Measurements from ENCODE around the gene BCAS3. TPM values are rescaled to one million over a fixed set of nuclear protein-coding genes. Genes with fewer than 3 reads are reported as not detected.
"Not testable (repeated sequence)": the region's sequence is repeated elsewhere in the genome, so short reads cannot be mapped to it uniquely, and the experiment has no call there.

BCAS3 gene
- polyA plus RNA-seq, 6 donors from 2014 or later: 22.0 to 38.9 (median 24.5) TPM

- peaks cover 0 to 4% (median 0%) of the 10 kb centered on the region in 7 donors for H3K9me3 Mint-ChIP-seq
- ATAC-seq (ENCODE audit: low read depth in 2 of 2) (no peak), DNase-seq (no peak)
- no peak overlapping the region for H3K4me3 Mint-ChIP-seq
- H3K27me3 Mint-ChIP-seq: peaks cover 52 to 91% (median 82%) of the 10 kb centered on the region in 3 donors
- no peak overlapping the region for H3K27ac Mint-ChIP-seq
- H3K36me3 Mint-ChIP-seq: no peaks in the 10 kb centered on the region
- H3K4me1 Mint-ChIP-seq: peaks cover 0 to 6% (median 5%) of the 10 kb centered on the region in 3 donors
These were observed 742.4 kb downstream of the BCAS3 start for GRCh38 chr17:61420052-61420451.

GRCh38 chr17:61420745-61421398, 743.2 kb downstream of the BCAS3 start:
- no peak overlapping the region for H3K27ac Mint-ChIP-seq
- DNase-seq (no peak), ATAC-seq (ENCODE audit: low read depth in 2 of 2) (no peak)
- H3K4me1 Mint-ChIP-seq: peaks cover 0 to 6% (median 5%) of the 10 kb centered on the region in 3 donors
- no peaks in the 10 kb centered on the region for H3K36me3 Mint-ChIP-seq
- peaks cover 0 to 4% (median 0%) of the 10 kb centered on the region in 7 donors for H3K9me3 Mint-ChIP-seq
- H3K4me3 Mint-ChIP-seq: no peak overlapping the region
- peaks cover 50 to 89% (median 87%) of the 10 kb centered on the region in 3 donors for H3K27me3 Mint-ChIP-seq

GRCh38 chr17:61421460-61421859, 743.8 kb downstream of the BCAS3 start:
- DNase-seq: no peak
- H3K4me1 Mint-ChIP-seq: peaks cover 0 to 5% (median 2%) of the 10 kb centered on the region in 3 donors
- peaks cover 45 to 90% (median 84%) of the 10 kb centered on the region in 3 donors for H3K27me3 Mint-ChIP-seq
- no peak overlapping the region for H3K27ac Mint-ChIP-seq
- ATAC-seq (ENCODE audit: low read depth in 2 of 2): no peak
- no peak overlapping the region for H3K4me3 Mint-ChIP-seq
- peaks cover 0 to 4% (median 0%) of the 10 kb centered on the region in 7 donors for H3K9me3 Mint-ChIP-seq
- H3K36me3 Mint-ChIP-seq: no peaks in the 10 kb centered on the region

GRCh38 chr17:61422116-61422799, 744.6 kb downstream of the BCAS3 start:
- peaks cover 46 to 90% (median 77%) of the 10 kb centered on the region in 3 donors for H3K27me3 Mint-ChIP-seq
- peaks cover 0 to 4% (median 0%) of the 10 kb centered on the region in 7 donors for H3K9me3 Mint-ChIP-seq
- DNase-seq: no peak
- ATAC-seq (ENCODE audit: low read depth in 2 of 2): no peak
- H3K36me3 Mint-ChIP-seq: no peaks in the 10 kb centered on the region
- H3K4me1 Mint-ChIP-seq: no peaks in the 10 kb centered on the region
- no peak overlapping the region for H3K27ac Mint-ChIP-seq
- no peak overlapping the region for H3K4me3 Mint-ChIP-seq

- no peak for ATAC-seq (ENCODE audit: low read depth in 2 of 2)
- no peak for DNase-seq
- Mint-ChIP-seq H3K4me1 (no peaks in the 10 kb centered on the region), H3K36me3 (no peaks in the 10 kb centered on the region), H3K27ac (peak overlapping the region in 1 of 6 donors; percentile 55), H3K27me3 (peaks cover 51 to 92% (median 76%) of the 10 kb centered on the region in 3 donors), H3K9me3 (peaks cover 0 to 6% (median 0%) of the 10 kb centered on the region in 7 donors), H3K4me3 (no peak overlapping the region)
These were observed 745.2 kb downstream of the BCAS3 start for GRCh38 chr17:61422869-61423268.

- DNase-seq: no peak
- no peak overlapping the region for H3K27ac Mint-ChIP-seq
- H3K9me3 Mint-ChIP-seq: peaks cover 0 to 9% (median 0%) of the 10 kb centered on the region in 7 donors
- H3K36me3 Mint-ChIP-seq: no peaks in the 10 kb centered on the region
- peaks cover 43 to 80% (median 66%) of the 10 kb centered on the region in 3 donors for H3K27me3 Mint-ChIP-seq
- peak overlapping the region in 1 of 8 donors; percentile 41 for H3K4me3 Mint-ChIP-seq
- no peak for ATAC-seq (ENCODE audit: low read depth in 2 of 2)
- no peaks in the 10 kb centered on the region for H3K4me1 Mint-ChIP-seq
These were observed 746.5 kb downstream of the BCAS3 start for GRCh38 chr17:61423967-61424649.

- Mint-ChIP-seq H3K36me3 (no peaks in the 10 kb centered on the region), H3K27ac (no peak overlapping the region), H3K4me3 (peak overlapping the region in 1 of 8 donors; percentile 33), H3K27me3 (peaks cover 31 to 62% (median 48%) of the 10 kb centered on the region in 3 donors), H3K9me3 (peaks cover 0 to 9% (median 0%) of the 10 kb centered on the region in 7 donors), H3K4me1 (no peaks in the 10 kb centered on the region)
- ATAC-seq (ENCODE audit: low read depth in 2 of 2): no peak
- no peak for DNase-seq
These were observed 748.2 kb downstream of the BCAS3 start for GRCh38 chr17:61425682-61426481.

GRCh38 chr17:61426482-61427304, 749.0 kb downstream of the BCAS3 start:
- no peaks in the 10 kb centered on the region for H3K4me1 Mint-ChIP-seq
- H3K9me3 Mint-ChIP-seq: peaks cover 0 to 9% (median 0%) of the 10 kb centered on the region in 7 donors
- H3K36me3 Mint-ChIP-seq: no peaks in the 10 kb centered on the region
- ATAC-seq (ENCODE audit: low read depth in 2 of 2): no peak
- peaks cover 32 to 61% (median 46%) of the 10 kb centered on the region in 3 donors for H3K27me3 Mint-ChIP-seq
- H3K4me3 Mint-ChIP-seq: peak overlapping the region in 1 of 8 donors; percentile 33
- DNase-seq: no peak
- H3K27ac Mint-ChIP-seq: no peak overlapping the region

GRCh38 chr17:61427567-61427966, 749.9 kb downstream of the BCAS3 start:
- Mint-ChIP-seq H3K27me3 (peaks cover 31 to 57% (median 42%) of the 10 kb centered on the region in 3 donors), H3K27ac (no peak overlapping the region), H3K36me3 (no peaks in the 10 kb centered on the region), H3K4me1 (no peaks in the 10 kb centered on the region), H3K4me3 (no peak overlapping the region), H3K9me3 (peaks cover 0 to 9% (median 0%) of the 10 kb centered on the region in 7 donors)
- DNase-seq (no peak), ATAC-seq (ENCODE audit: low read depth in 2 of 2) (no peak)

GRCh38 chr17:61429274-61429673, 751.6 kb downstream of the BCAS3 start:
- ATAC-seq (ENCODE audit: low read depth in 2 of 2) (no peak), DNase-seq (no peak)
- Mint-ChIP-seq H3K27ac (no peak overlapping the region), H3K4me1 (no peaks in the 10 kb centered on the region), H3K9me3 (peaks cover 0 to 11% (median under 1%) of the 10 kb centered on the region in 7 donors), H3K36me3 (peaks cover 0 to 1% of the 10 kb centered on the region in 2 donors), H3K27me3 (peaks cover 33 to 60% (median 34%) of the 10 kb centered on the region in 3 donors), H3K4me3 (no peak overlapping the region)

GRCh38 chr17:61429831-61430230, 752.2 kb downstream of the BCAS3 start:
- DNase-seq; ATAC-seq (ENCODE audit: low read depth in 2 of 2); H3K4me3 Mint-ChIP-seq; H3K36me3 Mint-ChIP-seq; H3K4me1 Mint-ChIP-seq; H3K27ac Mint-ChIP-seq: not testable (repeated sequence)
- Mint-ChIP-seq H3K27me3 (peaks cover 33 to 60% (median 35%) of the 10 kb centered on the region in 3 donors), H3K9me3 (peaks cover 0 to 16% (median 6%) of the 10 kb centered on the region in 7 donors)

GRCh38 chr17:61431594-61432311, 754.1 kb downstream of the BCAS3 start:
- Mint-ChIP-seq H3K27me3 (peaks cover 34 to 58% (median 46%) of the 10 kb centered on the region in 3 donors), H3K4me1 (no peaks in the 10 kb centered on the region), H3K27ac (no peak overlapping the region), H3K9me3 (peaks cover 0 to 35% (median 18%) of the 10 kb centered on the region in 7 donors), H3K36me3 (peaks cover 0 to 17% of the 10 kb centered on the region in 2 donors), H3K4me3 (no peak overlapping the region)
- no peak for ATAC-seq (ENCODE audit: low read depth in 2 of 2)
- DNase-seq: no peak
